Fibroblast of skin of right biceps (primary cell): ENCODE data around the gene KRT4.

Experiments used
- DNase-seq: peaks from one replicate; pipeline ENCODE4 v3.0.0-alpha.2; 2013

KRT4 gene

DNA sequence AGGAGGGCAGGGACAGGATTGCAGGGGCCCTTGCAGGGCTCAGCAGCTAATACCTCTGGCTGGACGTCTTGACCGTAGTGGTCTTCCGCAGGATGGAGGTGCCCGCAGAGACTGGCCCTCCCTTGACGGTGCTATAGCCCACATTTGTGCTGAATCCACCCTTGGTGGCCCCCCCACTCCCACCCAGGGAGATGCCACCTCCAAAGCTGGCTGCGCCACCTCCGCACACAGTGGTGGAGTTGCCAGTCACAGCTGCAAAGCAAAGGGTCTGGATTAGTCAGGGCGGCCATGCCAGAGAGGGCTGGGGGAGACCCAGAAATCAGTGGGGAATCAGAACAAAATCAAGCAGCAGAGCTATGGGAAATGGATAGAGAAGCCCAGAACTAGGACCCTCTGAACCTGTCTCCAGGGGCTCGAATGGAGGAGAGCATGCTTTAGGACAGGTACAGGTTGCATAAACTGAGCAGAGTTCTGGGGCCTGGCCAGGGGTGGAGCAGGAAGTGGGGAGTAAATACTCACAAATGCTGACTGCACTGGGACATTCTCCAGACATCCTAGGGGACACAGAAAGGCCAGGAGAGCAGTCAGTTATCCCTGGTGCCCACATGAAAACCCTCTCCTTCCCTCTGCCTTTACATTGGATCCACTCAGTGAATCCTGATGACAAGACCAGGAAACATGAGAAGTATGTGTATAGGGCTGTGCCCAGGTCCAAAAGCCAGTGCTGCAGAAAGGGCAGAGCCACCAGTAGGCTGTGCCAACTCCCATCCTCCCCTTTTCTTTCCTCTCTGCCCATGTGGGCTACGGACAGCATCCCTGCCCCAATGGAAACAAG, 8.1 kb upstream of the KRT4 start:
- no peak for DNase-seq

DNA sequence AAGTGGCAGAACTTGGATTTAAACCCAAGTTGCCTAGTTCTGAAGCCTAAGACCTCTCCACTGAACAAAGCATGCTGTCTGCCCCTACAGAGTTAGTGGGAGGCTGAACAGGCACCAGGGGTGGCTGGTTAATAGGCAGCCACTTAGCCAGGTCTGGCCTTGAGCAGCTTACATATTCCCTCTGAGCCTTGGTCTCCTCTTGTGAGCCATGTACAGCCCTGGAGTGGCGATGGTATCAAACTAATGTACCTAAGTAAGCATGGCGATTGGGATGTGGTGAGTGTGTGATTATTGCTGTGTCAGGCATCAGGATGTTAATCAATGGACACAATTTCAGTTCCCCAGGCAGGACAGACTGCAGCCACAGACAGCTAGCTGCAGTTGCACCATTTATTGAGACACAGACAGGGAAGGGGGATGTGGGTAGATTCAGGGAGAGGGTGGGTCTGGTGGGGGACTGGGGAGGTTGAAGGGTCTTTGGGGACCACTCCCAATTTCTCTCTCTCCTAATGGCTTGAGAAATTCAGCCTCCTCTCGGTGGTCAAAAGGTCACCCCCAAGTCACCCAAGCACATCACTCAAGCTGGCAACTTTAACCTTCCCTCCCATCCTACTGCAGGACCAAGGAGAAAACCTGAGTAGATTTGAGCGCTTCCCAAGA, 7.3 kb upstream of the KRT4 start:
- DNase-seq = no peak

GRCh38 chr12:52820521-52820920, 6.6 kb upstream of the KRT4 start:
- DNase-seq = no peak

DNA sequence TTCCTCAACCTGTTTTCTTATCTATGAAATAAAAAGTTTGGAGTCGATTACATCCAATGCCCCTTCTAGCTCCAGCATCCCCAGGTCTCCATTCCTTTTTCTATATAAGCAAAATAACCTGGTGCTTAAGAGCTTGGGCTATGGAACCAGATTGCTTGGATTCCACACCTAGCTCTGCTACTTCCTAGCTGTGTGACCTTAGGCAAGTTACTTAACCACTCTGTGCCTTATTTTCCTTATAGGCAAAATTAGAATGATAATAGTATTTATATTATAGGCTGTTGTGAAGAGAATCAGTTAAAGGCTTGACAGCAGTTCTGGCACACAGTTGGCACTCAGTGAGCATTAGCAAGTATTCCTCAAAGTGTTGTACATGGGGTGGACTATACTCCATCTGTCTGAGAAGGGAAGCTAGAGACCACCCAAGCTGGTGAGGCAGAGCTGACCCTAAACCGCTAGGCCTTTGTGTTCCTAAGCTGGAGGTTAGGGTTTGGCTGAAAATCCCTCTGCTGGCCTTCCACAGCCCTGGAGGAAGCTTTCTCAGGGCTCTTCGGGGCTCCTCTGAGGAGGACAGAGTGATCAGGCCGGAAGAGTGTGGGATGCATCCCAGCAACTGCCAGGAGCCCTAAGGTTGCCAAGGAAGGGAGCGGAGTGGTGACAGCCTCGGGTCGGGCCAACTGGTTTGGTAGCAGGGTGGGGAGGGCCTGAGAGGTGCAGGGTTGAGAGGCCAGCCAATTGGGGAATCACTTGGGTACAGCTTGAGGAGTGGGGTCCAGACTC, 6.0 kb upstream of the KRT4 start:
- no peak for DNase-seq

GRCh38 chr12:52818887-52819420, 5.0 kb upstream of the KRT4 start:
- DNase-seq = no peak

GRCh38 chr12:52818388-52818787, 4.5 kb upstream of the KRT4 start:
- DNase-seq = no peak

DNA sequence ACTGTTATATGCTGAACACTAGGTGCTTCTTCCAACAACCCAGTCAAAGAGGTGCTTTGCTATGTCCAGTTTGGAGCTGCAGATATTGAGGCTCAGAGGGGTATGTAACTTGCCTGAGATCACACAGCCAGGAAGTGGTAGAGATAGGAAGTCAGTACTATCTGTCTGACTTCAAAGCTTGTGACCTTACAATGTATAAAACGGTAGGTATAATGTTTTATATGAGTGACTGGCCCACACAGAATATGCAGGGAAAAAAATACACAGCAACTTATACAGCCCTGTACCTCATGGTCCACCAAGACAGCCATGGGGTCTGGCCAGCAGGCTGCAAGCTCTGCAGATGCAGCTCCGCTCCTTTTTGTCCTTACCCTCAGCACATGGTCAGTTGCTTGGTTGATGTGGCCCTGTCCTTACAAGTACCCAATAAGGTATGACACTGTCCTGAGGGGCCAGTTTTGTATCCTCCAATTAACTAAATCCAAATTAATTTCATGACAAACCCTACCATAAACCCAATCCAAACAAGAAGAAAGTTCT, 3.9 kb upstream of the KRT4 start:
- DNase-seq = no peak

DNA sequence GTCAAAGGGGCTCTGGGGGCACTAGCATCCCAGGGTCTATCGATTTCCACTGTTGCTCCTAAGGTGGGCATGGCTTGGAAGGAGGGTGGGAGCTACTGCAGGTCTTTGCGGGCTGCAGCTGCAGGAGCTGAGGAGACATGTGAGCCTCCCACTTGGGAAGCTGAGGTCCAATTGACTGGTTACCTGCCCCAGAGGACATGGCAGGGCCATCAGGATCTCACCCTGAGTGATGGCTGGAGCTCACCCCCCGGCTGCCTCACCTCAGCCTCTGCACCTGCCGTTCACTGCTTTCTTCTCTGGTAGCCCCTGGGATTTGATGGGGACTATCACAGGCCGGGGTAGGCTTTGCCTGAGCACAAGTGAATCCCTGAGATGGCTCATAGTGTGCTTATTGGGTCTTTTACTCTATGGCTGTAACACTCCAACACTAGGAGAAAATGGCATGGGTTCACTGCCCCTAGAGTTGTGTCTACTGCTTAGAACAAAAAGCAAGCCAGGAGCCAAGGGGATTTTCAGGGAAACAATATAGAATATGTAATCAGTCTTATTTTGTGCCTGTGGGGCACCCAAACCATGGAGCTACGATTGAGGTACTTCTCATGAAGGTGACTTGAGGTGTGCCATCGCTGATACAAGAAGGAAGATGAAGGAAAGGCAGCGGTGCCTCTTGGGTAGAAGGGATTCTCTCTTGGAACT, 3.2 kb upstream of the KRT4 start:
- DNase-seq = no peak

DNA sequence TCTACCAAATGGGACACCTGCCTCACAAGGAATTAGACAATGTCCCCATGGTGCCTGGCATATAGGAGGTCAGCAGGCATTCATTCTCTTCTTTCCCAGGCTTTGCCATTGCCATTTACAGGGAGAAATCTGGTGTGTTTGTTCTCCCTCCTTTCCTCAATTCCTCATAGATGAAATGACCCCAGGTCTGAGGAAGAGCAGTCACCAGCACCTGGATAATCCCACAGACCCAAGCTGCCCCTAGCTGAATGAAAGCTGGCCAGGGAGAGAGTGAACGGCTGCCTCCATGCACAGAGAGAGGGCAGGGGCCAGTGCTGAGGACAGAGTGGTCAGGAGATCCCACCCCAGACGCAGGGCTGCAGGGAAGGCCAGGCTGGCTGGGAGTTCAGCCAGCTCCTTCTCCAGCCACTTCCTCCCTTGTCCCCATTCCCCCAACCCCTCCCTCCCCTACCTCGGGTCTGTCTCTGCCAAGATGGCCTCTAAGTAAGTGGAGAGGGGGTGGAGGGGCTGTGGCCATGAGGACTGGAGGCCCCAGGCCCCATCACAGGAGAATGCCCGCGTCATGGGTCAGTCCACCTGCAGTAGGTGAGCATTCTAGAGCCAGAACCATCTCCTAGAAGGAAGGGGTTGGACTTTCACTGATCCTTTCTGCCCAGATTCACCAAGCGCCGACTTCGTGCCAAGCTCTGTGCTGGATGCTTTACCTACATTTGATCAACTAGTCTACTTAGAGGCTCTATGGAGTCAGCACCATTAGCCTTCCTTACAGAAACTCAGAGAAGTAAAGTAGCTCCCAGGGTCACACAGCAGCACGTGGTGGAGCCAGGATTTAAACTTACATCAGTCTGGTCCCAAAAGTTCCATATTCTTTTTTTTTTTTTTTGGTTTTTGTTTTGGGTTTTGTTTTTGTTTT, 2.0 kb upstream of the KRT4 start:
- DNase-seq = no peak

DNA sequence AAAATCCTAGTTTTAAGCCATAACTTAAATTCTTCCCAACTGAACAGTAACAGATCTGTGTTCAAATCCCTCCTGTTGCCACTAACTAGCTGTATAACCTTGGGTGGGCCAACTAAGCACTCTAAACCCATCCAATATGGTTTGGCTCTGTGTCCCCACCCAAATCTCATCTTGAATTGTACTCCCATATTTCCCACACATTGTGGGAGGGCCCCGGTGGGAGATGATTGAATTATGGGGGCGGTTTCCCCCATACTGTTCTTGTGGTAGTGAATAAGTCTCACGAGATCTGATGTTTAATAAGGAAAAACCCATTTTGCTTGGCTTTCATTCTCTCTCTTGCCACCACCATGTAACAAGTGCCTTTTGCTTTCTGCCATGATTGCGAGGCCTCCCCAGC, 1.2 kb upstream of the KRT4 start:
- DNase-seq = no peak

- DNase-seq = no peak
Measured at GRCh38 chr12:52814710-52815155, 817 bp upstream of the KRT4 start.

DNA sequence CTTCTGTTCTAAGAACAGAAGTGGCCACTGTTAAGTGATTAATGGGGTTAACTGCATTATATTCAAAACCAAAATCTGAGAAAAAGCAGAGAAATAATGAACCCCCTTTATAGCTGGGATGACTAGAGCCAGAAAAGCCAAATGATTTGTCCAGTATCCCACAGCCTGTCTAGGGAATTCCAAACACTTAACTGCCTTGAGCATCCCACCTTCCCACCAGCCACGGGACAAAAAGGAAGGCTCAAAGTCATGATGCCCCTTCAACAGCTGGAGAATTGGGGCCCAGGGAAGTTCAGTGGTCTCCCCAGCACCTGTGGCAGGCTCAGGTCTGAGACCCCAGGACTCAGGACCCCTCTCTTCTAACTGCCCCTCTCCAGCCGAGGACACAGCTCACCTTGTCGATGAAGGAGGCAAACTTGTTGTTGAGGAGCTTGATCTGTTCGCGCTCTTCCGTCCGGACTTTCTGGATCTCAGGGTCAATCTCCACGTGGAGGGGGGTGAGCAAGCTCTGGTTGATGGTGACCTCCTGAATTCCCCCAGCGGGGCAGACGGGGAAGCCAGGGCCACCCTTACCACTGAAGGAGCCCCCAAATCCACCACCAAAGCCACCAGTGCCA, 605 bp downstream of the KRT4 start:
- DNase-seq = no peak

DNA sequence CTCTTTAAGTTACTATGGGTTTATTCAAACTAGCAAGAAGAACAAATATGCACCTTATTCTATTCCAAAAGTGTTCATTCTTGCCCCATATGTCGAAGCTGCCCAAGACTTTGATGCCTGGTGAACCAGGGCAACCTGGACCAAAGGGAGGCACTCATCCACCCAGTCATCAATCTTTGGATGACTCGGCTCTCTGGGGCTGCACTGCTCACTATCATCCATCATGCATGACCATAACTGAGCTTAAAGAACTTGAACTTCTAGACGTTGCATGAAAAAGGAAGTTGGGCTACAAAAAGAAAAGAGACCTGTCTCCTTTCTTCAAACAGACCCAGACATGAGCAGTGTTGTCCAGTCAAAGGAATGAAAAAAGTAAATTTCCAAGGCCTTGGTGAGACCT, 1.2 kb downstream of the KRT4 start:
- no peak for DNase-seq

GRCh38 chr12:52812073-52812400, 1.9 kb downstream of the KRT4 start:
- no peak for DNase-seq

GRCh38 chr12:52811191-52812072, 2.5 kb downstream of the KRT4 start:
- DNase-seq = no peak

- no peak for DNase-seq
Measured at GRCh38 chr12:52810554-52810953, 3.4 kb downstream of the KRT4 start.

GRCh38 chr12:52809166-52809565, 4.8 kb downstream of the KRT4 start:
- DNase-seq = no peak

GRCh38 chr12:52808573-52809160, 5.2 kb downstream of the KRT4 start:
- DNase-seq = no peak
